ENCODE data around the gene EPHB1.

EPHB1 gene

GRCh38 chr3:135213822-135214221 lies 418.8 kb downstream of the EPHB1 start:
- TF ChIP-seq CTCF (IDR thresholded peaks at IDR 0.05; ENCODE audit: extremely low read depth, missing control alignments): no peak
- DNase-seq (ENCODE audit: low spot score): no peak

GRCh38 chr3:135214400-135214799 lies 419.3 kb downstream of the EPHB1 start:
- no peak for TF ChIP-seq CTCF (IDR thresholded peaks at IDR 0.05; ENCODE audit: extremely low read depth, missing control alignments)
- no peak for DNase-seq (ENCODE audit: low spot score)

GRCh38 chr3:135215516-135215915 lies 420.5 kb downstream of the EPHB1 start:
- no peak for TF ChIP-seq CTCF (IDR thresholded peaks at IDR 0.05; ENCODE audit: extremely low read depth, missing control alignments)
- no peak for DNase-seq (ENCODE audit: low spot score)

GRCh38 chr3:135216659-135217058 lies 421.6 kb downstream of the EPHB1 start:
- no peak for TF ChIP-seq CTCF (IDR thresholded peaks at IDR 0.05; ENCODE audit: extremely low read depth, missing control alignments)
- no peak for DNase-seq (ENCODE audit: low spot score)

- TF ChIP-seq CTCF (IDR thresholded peaks at IDR 0.05; ENCODE audit: extremely low read depth, missing control alignments): no peak
- no peak for DNase-seq (ENCODE audit: low spot score)
These were observed 422.7 kb downstream of the EPHB1 start for GRCh38 chr3:135217730-135218129.

GRCh38 chr3:135218304-135218703 lies 423.2 kb downstream of the EPHB1 start:
- DNase-seq (ENCODE audit: low spot score): no peak
- TF ChIP-seq CTCF (IDR thresholded peaks at IDR 0.05; ENCODE audit: extremely low read depth, missing control alignments): no peak

- TF ChIP-seq CTCF (IDR thresholded peaks at IDR 0.05; ENCODE audit: extremely low read depth, missing control alignments): no peak
- DNase-seq (ENCODE audit: low spot score): no peak
These were observed 423.7 kb downstream of the EPHB1 start for GRCh38 chr3:135218782-135219181.

Measured in GM20000 (cell line).